CD4-positive, alpha-beta T cell (primary cell): Measurements from ENCODE around the gene CYB561. TPM values are rescaled to one million over a fixed set of nuclear protein-coding genes. Genes with fewer than 3 reads are reported as not detected.

Experiments used
- ATAC-seq: fragments of 200-7000 bp; cut with Tn5 transposase; one replicate; pipeline ENCODE4 v1.10.0; 2022; ENCODE audit warnings: mild to moderate bottlenecking; ENCODE audit not compliant: poor library complexity
- CTCF ChIA-PET: fragments of 350-600 bp; sonication (Branson Sonifier 250); formaldehyde crosslinking; loops from one replicate; lab custom pipeline; 2021; ENCODE audit warnings: antibody characterized with exemption, inconsistent platforms; lab: Charles Lee
- POLR2A ChIA-PET: fragments of 350-600 bp; sonication (Branson Sonifier 250); formaldehyde crosslinking; loops from one replicate; lab custom pipeline; 2021; ENCODE audit warnings: antibody characterized with exemption, inconsistent platforms; lab: Charles Lee
- DNase-seq, 14 experiments: peaks; one replicate each; pipeline ENCODE4 v3.0.0-alpha.2; 2013 to 2020; ENCODE audit warnings: mixed read lengths in 2 of 14
- H3K27ac ChIP-seq, 2 donors: one replicate each; pipeline versions ENCODE4 v1.5.1 to v1.7.0; 2013; ENCODE audit warnings: low read length in 2 of 2, low read depth in 1 of 2, mild to moderate bottlenecking in 1 of 2
- H3K27me3 ChIP-seq, 2 experiments: 1 replicate in 1 of 2; 2 replicates in 1 of 2; pipeline versions ENCODE4 v1.6.1 to v1.7.0; 2013; ENCODE audit warnings: low read length in 2 of 2, control low read depth in 1 of 2, mild to moderate bottlenecking in 1 of 2, moderate library complexity in 1 of 2; ENCODE audit not compliant: insufficient read depth in 2 of 2, control insufficient read depth in 1 of 2
- H3K36me3 ChIP-seq: one replicate; pipeline ENCODE4 v1.6.1; 2013; ENCODE audit warnings: low read length, control low read depth; ENCODE audit not compliant: insufficient read depth
- H3K4me1 ChIP-seq: one replicate; pipeline ENCODE4 v1.6.1; 2013; ENCODE audit warnings: low read length, control low read depth; ENCODE audit not compliant: insufficient read depth
- H3K4me3 ChIP-seq: one replicate; pipeline ENCODE4 v1.5.1; 2013; ENCODE audit warnings: mild to moderate bottlenecking, low read length, moderate library complexity
- H3K9me3 ChIP-seq, 2 experiments: 1 replicate in 1 of 2; 2 replicates in 1 of 2; pipeline versions ENCODE4 v1.6.1 to v1.7.0; 2013; ENCODE audit warnings: low read length in 2 of 2, mild to moderate bottlenecking in 2 of 2, control low read depth in 1 of 2, moderate library complexity in 1 of 2; ENCODE audit not compliant: control insufficient read depth in 1 of 2, insufficient read depth in 1 of 2
- H3K27ac Mint-ChIP-seq: one replicate; pipeline ENCODE4 v1.8.0; 2020; ENCODE audit warnings: mixed read lengths
- H3K27me3 Mint-ChIP-seq: one replicate; pipeline ENCODE4 v1.8.0; 2021; ENCODE audit warnings: mixed read lengths
- H3K36me3 Mint-ChIP-seq: one replicate; pipeline ENCODE4 v1.8.0; 2021; ENCODE audit warnings: low read depth, mixed read lengths
- H3K4me1 Mint-ChIP-seq: one replicate; pipeline ENCODE4 v1.8.0; 2021; ENCODE audit warnings: low read depth, mixed read lengths
- H3K4me3 Mint-ChIP-seq: one replicate; pipeline ENCODE4 v1.8.0; 2020; ENCODE audit warnings: mild to moderate bottlenecking, mixed read lengths
- H3K9me3 Mint-ChIP-seq: one replicate; pipeline ENCODE4 v1.8.0; 2020; ENCODE audit warnings: mixed read lengths
- intact Hi-C, 2 experiments: fragments of 100-400 bp; cut with DNase I in 1 of 2; cut with micrococcal nuclease in 1 of 2; formaldehyde crosslinking; loops; one replicate each; pipeline versions ENCODE4 v1.15.1 to v1.9.0; 2023 to 2025; cut with DNase I, micrococcal nuclease
- total RNA-seq, 174 experiments: library from RNA in 2 of 174; stranded (reverse) in 2 of 174; gene quantifications; one replicate each; pipeline ENCODE4 v1.2.3 and lab custom pipeline; 2021 to 2026
- TF ChIP-seq, protein P1 (sequence below): fragments of 200-600 bp; IDR thresholded peaks from one replicate; pipeline ENCODE4 v1.8.0; 2022; ENCODE audit warnings: antibody characterized with exemption, mild to moderate bottlenecking

Gene CYB561
- total RNA-seq, 2 experiments from 2014 or later: 17.4 to 18.1 TPM

DNA sequence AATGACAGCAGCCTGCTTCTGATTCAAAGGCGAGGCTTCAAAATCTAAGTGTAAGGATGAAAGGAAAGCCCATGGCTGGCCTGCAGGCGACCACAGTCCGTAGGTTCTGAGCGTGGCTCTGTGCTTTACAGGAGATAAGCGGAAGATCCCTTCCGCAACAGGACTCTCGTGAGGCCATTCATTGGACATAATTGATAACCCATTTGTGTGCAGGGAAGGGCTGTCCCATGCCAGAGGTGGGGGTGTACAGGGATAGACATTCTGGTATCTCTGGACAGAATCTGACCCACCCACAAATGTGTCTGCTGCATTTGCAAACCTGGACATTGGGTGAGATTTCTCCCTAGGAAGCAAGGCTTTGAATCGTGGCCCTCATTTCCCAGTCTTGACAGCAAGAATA, 4.0 kb downstream of the CYB561 start:
- no peaks in the 10 kb centered on the region for H3K36me3 Mint-ChIP-seq
- peak overlapping the region; percentile 38 for H3K27ac Mint-ChIP-seq
- ChIA-PET CTCF (no interaction called here), POLR2A (interaction anchor here (0.9 to 1.5 kb wide), 2 partner anchors 16 to 255 kb away, joined by 3 to 6 read pairs; no protein-coding TSS in a partner anchor)
- no peaks in the 10 kb centered on the region for H3K27me3 Mint-ChIP-seq
- TF ChIP-seq, protein P1, sequence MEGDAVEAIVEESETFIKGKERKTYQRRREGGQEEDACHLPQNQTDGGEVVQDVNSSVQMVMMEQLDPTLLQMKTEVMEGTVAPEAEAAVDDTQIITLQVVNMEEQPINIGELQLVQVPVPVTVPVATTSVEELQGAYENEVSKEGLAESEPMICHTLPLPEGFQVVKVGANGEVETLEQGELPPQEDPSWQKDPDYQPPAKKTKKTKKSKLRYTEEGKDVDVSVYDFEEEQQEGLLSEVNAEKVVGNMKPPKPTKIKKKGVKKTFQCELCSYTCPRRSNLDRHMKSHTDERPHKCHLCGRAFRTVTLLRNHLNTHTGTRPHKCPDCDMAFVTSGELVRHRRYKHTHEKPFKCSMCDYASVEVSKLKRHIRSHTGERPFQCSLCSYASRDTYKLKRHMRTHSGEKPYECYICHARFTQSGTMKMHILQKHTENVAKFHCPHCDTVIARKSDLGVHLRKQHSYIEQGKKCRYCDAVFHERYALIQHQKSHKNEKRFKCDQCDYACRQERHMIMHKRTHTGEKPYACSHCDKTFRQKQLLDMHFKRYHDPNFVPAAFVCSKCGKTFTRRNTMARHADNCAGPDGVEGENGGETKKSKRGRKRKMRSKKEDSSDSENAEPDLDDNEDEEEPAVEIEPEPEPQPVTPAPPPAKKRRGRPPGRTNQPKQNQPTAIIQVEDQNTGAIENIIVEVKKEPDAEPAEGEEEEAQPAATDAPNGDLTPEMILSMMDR: no peak
- H3K9me3 Mint-ChIP-seq: no peaks in the 10 kb centered on the region
- Histone ChIP-seq H3K9me3 (no peaks in the 10 kb centered on the region), H3K27ac (no peak overlapping the region), H3K4me3 (no peak overlapping the region), H3K4me1 (peaks cover 70% of the 10 kb centered on the region), H3K27me3 (no peaks in the 10 kb centered on the region), H3K36me3 (no peaks in the 10 kb centered on the region)
- ATAC-seq: no peak
- no peak for DNase-seq
- H3K4me3 Mint-ChIP-seq: no peak overlapping the region
- intact Hi-C loops: loop anchor here in 1 of 2 experiments (5.0 kb wide), 2 partner anchors 35 to 105 kb away; partner anchors contain the start of gene ACE
- H3K4me1 Mint-ChIP-seq: peaks cover 40% of the 10 kb centered on the region

DNA sequence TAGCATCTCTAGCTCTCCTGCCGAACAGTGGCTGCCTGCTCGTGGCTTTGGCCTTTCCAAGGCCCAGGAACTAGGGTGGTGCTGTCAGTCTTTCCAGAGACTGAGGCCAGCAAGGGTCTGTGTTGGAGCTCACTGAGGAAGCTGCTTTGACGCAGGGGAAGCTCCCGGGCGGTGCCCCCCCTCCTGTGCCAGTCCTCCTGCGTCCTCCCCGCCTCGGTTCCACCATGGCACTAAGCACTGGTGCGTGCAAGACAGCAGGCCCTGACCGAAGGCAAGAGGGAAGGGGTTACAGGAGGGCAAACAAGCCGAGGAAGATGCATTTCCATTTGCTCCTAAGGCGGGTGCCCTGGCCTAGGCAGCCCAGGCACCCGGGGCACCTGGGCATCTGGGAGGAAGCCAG, 4.5 kb downstream of the CYB561 start:
- Mint-ChIP-seq H3K36me3 (no peaks in the 10 kb centered on the region), H3K27ac (no peak overlapping the region), H3K4me3 (no peak overlapping the region)

DNA sequence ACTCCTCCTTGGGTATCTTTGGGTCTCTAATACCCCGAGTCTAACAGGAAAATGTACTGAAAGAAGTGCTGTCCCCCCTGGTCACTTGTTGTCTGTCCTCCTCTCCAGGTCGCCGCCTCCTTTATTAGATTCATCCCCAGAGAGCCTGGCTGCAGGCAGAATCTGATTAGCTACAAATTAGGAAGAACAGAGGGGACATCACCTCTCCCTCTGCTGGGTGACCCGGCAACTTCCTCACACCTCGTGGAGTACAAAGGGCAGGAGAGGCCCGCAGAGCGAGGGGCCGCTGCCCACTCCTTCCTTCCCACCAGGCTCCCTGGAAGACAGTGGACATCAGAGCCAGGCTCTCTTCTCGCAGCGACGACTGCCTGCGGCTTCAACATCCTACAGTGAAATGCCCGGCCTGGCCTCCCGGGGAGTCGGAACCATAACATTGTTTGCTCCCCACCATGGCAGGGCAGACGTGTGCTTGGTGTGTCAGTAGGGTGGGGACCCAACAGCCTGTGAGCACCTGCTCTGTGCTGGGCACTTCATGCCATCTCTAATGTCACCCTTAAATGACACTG, 5.3 kb downstream of the CYB561 start:
- no peaks in the 10 kb centered on the region for H3K27me3 Mint-ChIP-seq
- Histone ChIP-seq H3K9me3 (no peaks in the 10 kb centered on the region), H3K36me3 (peaks cover 6% of the 10 kb centered on the region), H3K4me3 (no peak overlapping the region), H3K27me3 (no peaks in the 10 kb centered on the region), H3K27ac (peak overlapping the region; percentile 40 to 80), H3K4me1 (peaks cover 71% of the 10 kb centered on the region)
- no peak overlapping the region for H3K4me3 Mint-ChIP-seq
- H3K9me3 Mint-ChIP-seq: no peaks in the 10 kb centered on the region
- intact Hi-C loops: loop anchor here in 1 of 2 experiments (5.0 kb wide), 2 partner anchors 36 to 106 kb away; partner anchors contain the start of gene ACE
- DNase-seq (no peak), ATAC-seq (no peak)
- ChIA-PET CTCF (interaction anchor here (0.8 to 2.8 kb wide), 2 partner anchors 15 to 269 kb away, joined by 3 to 8 read pairs; no protein-coding TSS in a partner anchor), POLR2A (interaction anchor here (0.9 to 2.6 kb wide), 6 partner anchors 11 to 181 kb away, joined by 3 to 15 read pairs (median 7); partner anchors contain the start of genes ACE and MAP3K3)
- H3K4me1 Mint-ChIP-seq: peaks cover 38% of the 10 kb centered on the region
- peak overlapping the region; percentile 85 for H3K27ac Mint-ChIP-seq
- no peaks in the 10 kb centered on the region for H3K36me3 Mint-ChIP-seq
- TF ChIP-seq, protein P1: no peak

More for the DNA sequence above, 4.5 kb downstream of the CYB561 start:
- intact Hi-C loops: loop anchor here in 1 of 2 experiments (5.0 kb wide), 2 partner anchors 36 to 106 kb away; partner anchors contain the start of gene ACE
- TF ChIP-seq, protein P1: no peak
- Histone ChIP-seq H3K4me1 (peaks cover 70% of the 10 kb centered on the region), H3K27me3 (no peaks in the 10 kb centered on the region), H3K36me3 (peaks cover under 1% of the 10 kb centered on the region), H3K9me3 (no peaks in the 10 kb centered on the region), H3K4me3 (no peak overlapping the region), H3K27ac (no peak overlapping the region)
- POLR2A ChIA-PET: interaction anchor here (0.9 to 2.6 kb wide), 2 partner anchors 16 to 180 kb away, joined by 3 to 15 read pairs; partner anchors contain the start of gene MAP3K3
- Mint-ChIP-seq H3K9me3 (no peaks in the 10 kb centered on the region), H3K27me3 (no peaks in the 10 kb centered on the region), H3K4me1 (peaks cover 38% of the 10 kb centered on the region)
- CTCF ChIA-PET: no interaction called here
- ATAC-seq (no peak), DNase-seq (no peak)
